HepG2 (cell line): ENCODE measurements around the gene PHF13. TPM values are rescaled to one million over a fixed set of nuclear protein-coding genes. Genes with fewer than 3 reads are reported as not detected.

Experiments used
- HOXA5 ChIP-seq: sonication (generic); formaldehyde crosslinking; IDR thresholded peaks from 2 replicates; pipeline ENCODE4 v1.4.0; 2020; ENCODE audit warnings: missing genetic modification reagents
- KLF15 ChIP-seq: sonication (generic); formaldehyde crosslinking; IDR thresholded peaks from 2 replicates; pipeline ENCODE4 v1.8.1; 2023; ENCODE audit warnings: borderline replicate concordance, mild to moderate bottlenecking, inconsistent platforms, missing genetic modification reagents, mixed read lengths
- MED1 ChIP-seq: sonication (generic); formaldehyde crosslinking; IDR thresholded peaks from 2 replicates; pipeline ENCODE4 v1.4.0; 2020; ENCODE audit warnings: missing genetic modification reagents
- MEIS2 ChIP-seq: sonication (generic); formaldehyde crosslinking; IDR thresholded peaks from 2 replicates; pipeline ENCODE4 v1.9.0; 2021; ENCODE audit warnings: mild to moderate bottlenecking, missing genetic modification reagents
- NFE2L2 ChIP-seq: fragments of 150-350 bp; IDR thresholded peaks from 2 replicates; pipeline ENCODE4 v1.6.1; 2014; ENCODE audit warnings: low read length
- NR2F2 ChIP-seq: IDR thresholded peaks from 2 replicates; pipeline ENCODE4 v1.6.1; 2012; ENCODE audit warnings: low read depth, inconsistent platforms, borderline replicate concordance
- POLR2AphosphoS2 ChIP-seq: IDR thresholded peaks from 2 replicates; pipeline ENCODE4 v1.6.1; 2011; ENCODE audit warnings: low read depth, low read length, improper control_type of control experiment
- POLR2G ChIP-seq: fragments of 200-400 bp; formaldehyde crosslinking; IDR thresholded peaks from 2 replicates; pipeline ENCODE4 v1.6.1; 2018; ENCODE audit warnings: mild to moderate bottlenecking, low read depth, low read length, moderate library complexity
- RXRB ChIP-seq: IDR thresholded peaks from 2 replicates; pipeline ENCODE4 v1.6.1; 2016; ENCODE audit warnings: borderline replicate concordance, missing genetic modification reagents, missing compliant biosample characterization
- SRSF1 ChIP-seq: fragments of 200-400 bp; formaldehyde crosslinking; optimal IDR thresholded peaks from 2 replicates; pipeline ENCODE3; 2017; ENCODE audit warnings: mild to moderate bottlenecking, low read depth, low read length, moderate library complexity
- TGIF2 ChIP-seq: IDR thresholded peaks from 2 replicates; pipeline ENCODE4 v1.6.1; 2016; ENCODE audit warnings: control low read depth, missing compliant biosample characterization
- ZBTB20 ChIP-seq: sonication (generic); formaldehyde crosslinking; IDR thresholded peaks from 2 replicates; pipeline ENCODE4 v1.8.1; 2023; ENCODE audit warnings: missing genetic modification reagents, low read depth, mild to moderate bottlenecking, borderline replicate concordance
- ZBTB3 ChIP-seq: sonication (generic); formaldehyde crosslinking; IDR thresholded peaks from 2 replicates; pipeline ENCODE4 v1.4.0; 2020; ENCODE audit warnings: low read depth, mild to moderate bottlenecking, moderate library complexity, missing genetic modification reagents, borderline replicate concordance
- ZFX ChIP-seq: sonication (generic); formaldehyde crosslinking; IDR thresholded peaks from 2 replicates; pipeline ENCODE4 v1.4.0; 2020; ENCODE audit warnings: mild to moderate bottlenecking, low read depth, missing genetic modification reagents, moderate library complexity
- ZNF326 ChIP-seq: sonication (generic); formaldehyde crosslinking; IDR thresholded peaks from 2 replicates; pipeline ENCODE4 v1.4.0; 2020; ENCODE audit warnings: missing genetic modification reagents, borderline replicate concordance
- ZNF451 ChIP-seq: sonication (generic); formaldehyde crosslinking; IDR thresholded peaks from 2 replicates; pipeline ENCODE4 v1.5.0; 2020; ENCODE audit warnings: mild to moderate bottlenecking, missing genetic modification reagents
- polyA plus RNA-seq, 8 experiments: library from polyadenylated mRNA; depleted of rRNA in 3 of 8; stranded (reverse) in 7 of 8; unstranded in 1 of 8; fragments of >200 nt; fragmentation: Illumina TruSeq in 4 of 8; extraction: Trizol in 4 of 8; gene quantifications; 2 replicates each; pipeline versions ENCODE4 v1.2.1 to v1.2.3, GENCODE V29; 2011 to 2016; ENCODE audit warnings: low read depth in 4 of 8, missing spikeins in 1 of 8, mixed read lengths in 1 of 8; ENCODE audit not compliant: insufficient read depth in 1 of 8
- total RNA-seq, 5 experiments: library from RNA; depleted of rRNA; stranded (reverse); fragments of >200 nt; fragmentation: Illumina TruSeq; extraction: Trizol; gene quantifications; 2 replicates each; pipeline ENCODE4 v1.2.3, GENCODE V29; 2016; ENCODE audit warnings: low read depth in 1 of 5
- TF ChIP-seq, protein P1 (sequence below), 2 experiments: sonication (generic) in 1 of 2; formaldehyde crosslinking in 1 of 2; IDR thresholded peaks; 2 replicates each; pipeline versions ENCODE4 v1.5.1 to v1.6.1; 2011 to 2020; ENCODE audit warnings: borderline replicate concordance in 1 of 2, low read depth in 1 of 2, low read length in 1 of 2, mild to moderate bottlenecking in 1 of 2, missing genetic modification reagents in 1 of 2, moderate library complexity in 1 of 2
- TF ChIP-seq, protein P2 (sequence below): IDR thresholded peaks from 2 replicates; pipeline ENCODE4 v1.6.1; 2016; ENCODE audit warnings: low read depth, borderline replicate concordance
- TF ChIP-seq, protein P3 (sequence below): sonication (generic); formaldehyde crosslinking; IDR thresholded peaks from 2 replicates; pipeline ENCODE4 v1.5.0; 2020; ENCODE audit warnings: mild to moderate bottlenecking, missing genetic modification reagents
- TF ChIP-seq, protein P4 (sequence below): sonication (generic); formaldehyde crosslinking; IDR thresholded peaks from 2 replicates; pipeline ENCODE4 v1.4.0; 2020; ENCODE audit warnings: missing genetic modification reagents
- TF ChIP-seq, protein P5 (sequence below): sonication (generic); formaldehyde crosslinking; IDR thresholded peaks from 2 replicates; pipeline ENCODE4 v1.4.0; 2020; ENCODE audit warnings: missing genetic modification reagents

Gene PHF13
- total and polyA plus RNA-seq, 2 of the 13 experiments (the other 11 are each of a cell fraction or from before 2014, with no cell fraction given), result 4.7 to 7.4 TPM

DNA sequence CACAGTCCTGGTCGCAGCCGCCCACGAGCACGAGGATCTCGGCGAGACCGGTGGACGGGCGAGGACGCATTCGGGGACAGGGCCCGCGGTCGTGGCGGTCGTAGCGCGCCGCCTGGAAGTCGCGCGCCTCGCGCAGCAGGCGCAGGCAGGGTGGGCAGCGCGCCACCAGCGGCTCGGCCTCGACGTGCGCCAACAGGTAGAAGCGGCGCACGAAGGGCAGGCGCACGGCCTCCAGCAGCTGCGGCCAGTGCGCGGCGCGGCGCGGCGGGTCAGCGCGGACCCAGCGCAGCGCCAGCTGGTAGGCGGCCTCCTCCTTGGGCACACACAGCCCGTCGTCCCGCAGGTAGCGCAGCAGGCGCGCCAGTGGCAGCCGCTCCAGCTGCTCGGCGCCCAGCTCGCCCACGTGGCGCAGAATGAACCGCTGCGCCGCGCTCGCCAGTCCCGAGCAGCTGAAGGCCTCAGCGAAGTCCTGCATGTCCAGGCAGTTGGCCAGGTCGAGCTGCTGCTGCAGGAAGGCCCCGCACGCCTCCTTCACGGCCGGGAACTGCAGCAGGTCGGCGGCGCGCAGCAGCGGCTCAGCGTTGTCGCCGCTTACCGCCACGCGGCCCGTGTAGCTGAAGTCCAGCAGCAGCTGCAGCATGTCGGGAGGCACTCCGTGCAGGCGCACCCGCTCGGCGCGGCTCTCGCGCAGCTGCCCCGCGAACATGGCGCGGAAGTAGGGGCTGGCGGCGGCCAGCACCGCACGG is 11.4 kb upstream of the PHF13 start (continued):
- TF ChIP-seq, protein P1, sequence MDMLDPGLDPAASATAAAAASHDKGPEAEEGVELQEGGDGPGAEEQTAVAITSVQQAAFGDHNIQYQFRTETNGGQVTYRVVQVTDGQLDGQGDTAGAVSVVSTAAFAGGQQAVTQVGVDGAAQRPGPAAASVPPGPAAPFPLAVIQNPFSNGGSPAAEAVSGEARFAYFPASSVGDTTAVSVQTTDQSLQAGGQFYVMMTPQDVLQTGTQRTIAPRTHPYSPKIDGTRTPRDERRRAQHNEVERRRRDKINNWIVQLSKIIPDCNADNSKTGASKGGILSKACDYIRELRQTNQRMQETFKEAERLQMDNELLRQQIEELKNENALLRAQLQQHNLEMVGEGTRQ (IDR thresholded peaks at IDR 0.05; ENCODE audit: low read depth, low read length), result no peak
- TF ChIP-seq, protein P1 (CRISPR knock-in tag; IDR thresholded peaks at IDR 0.05; ENCODE audit: borderline replicate concordance), result no peak
- TF ChIP-seq ZBTB3 (CRISPR knock-in tag) (no peak), MED1 (CRISPR knock-in tag) (peak; percentile 2; the same call in 1 of the 2 replicates), KLF15 (CRISPR knock-in tag) (no peak), ZNF326 (CRISPR knock-in tag) (no peak), NFE2L2 (no peak), TGIF2 (CRISPR knock-in tag) (peak; percentile 75; the same call in 1 of the 2 replicates), NR2F2 (no peak; the same call in 1 of the 2 replicates), ZFX (CRISPR knock-in tag) (peak; percentile 83), ZNF451 (CRISPR knock-in tag) (no peak; the same call in none of the 2 replicates), POLR2G (no peak), POLR2AphosphoS2 (no peak), MEIS2 (CRISPR knock-in tag) (peak; percentile 40), SRSF1 (no peak), ZBTB20 (CRISPR knock-in tag) (no peak), RXRB (no peak), HOXA5 (CRISPR knock-in tag) (no peak)
- TF ChIP-seq, protein P2, sequence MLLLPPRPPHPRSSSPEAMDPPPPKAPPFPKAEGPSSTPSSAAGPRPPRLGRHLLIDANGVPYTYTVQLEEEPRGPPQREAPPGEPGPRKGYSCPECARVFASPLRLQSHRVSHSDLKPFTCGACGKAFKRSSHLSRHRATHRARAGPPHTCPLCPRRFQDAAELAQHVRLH (CRISPR knock-in tag), result no peak
- TF ChIP-seq, protein P3, sequence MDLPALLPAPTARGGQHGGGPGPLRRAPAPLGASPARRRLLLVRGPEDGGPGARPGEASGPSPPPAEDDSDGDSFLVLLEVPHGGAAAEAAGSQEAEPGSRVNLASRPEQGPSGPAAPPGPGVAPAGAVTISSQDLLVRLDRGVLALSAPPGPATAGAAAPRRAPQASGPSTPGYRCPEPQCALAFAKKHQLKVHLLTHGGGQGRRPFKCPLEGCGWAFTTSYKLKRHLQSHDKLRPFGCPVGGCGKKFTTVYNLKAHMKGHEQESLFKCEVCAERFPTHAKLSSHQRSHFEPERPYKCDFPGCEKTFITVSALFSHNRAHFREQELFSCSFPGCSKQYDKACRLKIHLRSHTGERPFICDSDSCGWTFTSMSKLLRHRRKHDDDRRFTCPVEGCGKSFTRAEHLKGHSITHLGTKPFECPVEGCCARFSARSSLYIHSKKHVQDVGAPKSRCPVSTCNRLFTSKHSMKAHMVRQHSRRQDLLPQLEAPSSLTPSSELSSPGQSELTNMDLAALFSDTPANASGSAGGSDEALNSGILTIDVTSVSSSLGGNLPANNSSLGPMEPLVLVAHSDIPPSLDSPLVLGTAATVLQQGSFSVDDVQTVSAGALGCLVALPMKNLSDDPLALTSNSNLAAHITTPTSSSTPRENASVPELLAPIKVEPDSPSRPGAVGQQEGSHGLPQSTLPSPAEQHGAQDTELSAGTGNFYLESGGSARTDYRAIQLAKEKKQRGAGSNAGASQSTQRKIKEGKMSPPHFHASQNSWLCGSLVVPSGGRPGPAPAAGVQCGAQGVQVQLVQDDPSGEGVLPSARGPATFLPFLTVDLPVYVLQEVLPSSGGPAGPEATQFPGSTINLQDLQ (CRISPR knock-in tag), result no peak
- TF ChIP-seq, protein P4, sequence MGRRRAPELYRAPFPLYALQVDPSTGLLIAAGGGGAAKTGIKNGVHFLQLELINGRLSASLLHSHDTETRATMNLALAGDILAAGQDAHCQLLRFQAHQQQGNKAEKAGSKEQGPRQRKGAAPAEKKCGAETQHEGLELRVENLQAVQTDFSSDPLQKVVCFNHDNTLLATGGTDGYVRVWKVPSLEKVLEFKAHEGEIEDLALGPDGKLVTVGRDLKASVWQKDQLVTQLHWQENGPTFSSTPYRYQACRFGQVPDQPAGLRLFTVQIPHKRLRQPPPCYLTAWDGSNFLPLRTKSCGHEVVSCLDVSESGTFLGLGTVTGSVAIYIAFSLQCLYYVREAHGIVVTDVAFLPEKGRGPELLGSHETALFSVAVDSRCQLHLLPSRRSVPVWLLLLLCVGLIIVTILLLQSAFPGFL (CRISPR knock-in tag), result no peak
- TF ChIP-seq, protein P5, sequence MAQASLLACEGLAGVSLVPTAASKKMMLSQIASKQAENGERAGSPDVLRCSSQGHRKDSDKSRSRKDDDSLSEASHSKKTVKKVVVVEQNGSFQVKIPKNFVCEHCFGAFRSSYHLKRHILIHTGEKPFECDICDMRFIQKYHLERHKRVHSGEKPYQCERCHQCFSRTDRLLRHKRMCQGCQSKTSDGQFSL, result peak; percentile 5; the same call in 1 of the 2 replicates
